Fibroblast of lung (primary cell): ENCODE results near the gene RIIAD1.

Source experiments
- EZH2 ChIP-seq: IDR thresholded peaks from 2 replicates; pipeline ENCODE4 v1.5.1; 2012; ENCODE audit warnings: low read length, control low read depth, mild to moderate bottlenecking; ENCODE audit errors: missing control alignments
- TF ChIP-seq, protein P1 (sequence below), 2 donors: IDR thresholded peaks in 1 of 2; conservative IDR thresholded peaks in 1 of 2; 1 replicate in 1 of 2; 2 replicates in 1 of 2; pipeline ENCODE4 v1.5.1; 2011 to 2012; ENCODE audit warnings: low read length in 2 of 2, control low read depth in 1 of 2, inconsistent platforms in 1 of 2, low read depth in 1 of 2, mild to moderate bottlenecking in 1 of 2

DNA sequence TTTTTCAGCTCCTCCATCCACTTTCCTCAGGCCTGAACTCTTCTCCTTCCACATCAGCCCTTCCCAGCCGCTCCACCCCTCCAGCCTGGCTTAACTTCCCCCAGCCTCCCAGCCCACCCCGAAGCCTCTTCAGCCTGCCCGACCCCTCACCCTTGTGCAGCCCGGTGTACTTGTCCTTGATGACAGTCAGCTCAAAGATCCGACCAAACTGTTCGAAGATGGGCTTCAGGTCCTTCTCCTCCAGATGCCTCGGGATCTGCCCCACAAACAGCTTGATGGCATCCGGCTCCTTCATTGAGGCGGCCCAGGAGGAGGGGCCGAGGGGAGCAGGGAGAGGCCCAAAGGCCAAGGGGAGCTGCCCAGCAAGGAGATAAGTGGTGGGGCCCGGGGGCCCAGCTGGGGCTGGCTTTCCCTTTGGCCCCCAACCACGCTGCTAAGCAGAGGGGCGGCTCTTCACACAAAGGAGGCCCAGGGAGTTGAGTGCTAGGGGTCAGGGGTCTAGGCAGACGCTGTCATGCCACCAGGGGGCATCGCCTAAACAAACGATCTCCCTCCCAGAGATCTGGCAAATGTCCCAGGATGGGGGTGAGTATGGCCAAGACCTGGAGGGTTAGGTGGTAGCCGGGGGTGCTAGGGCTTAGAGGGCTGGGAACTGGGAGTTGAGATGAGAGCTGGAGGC, 5.5 kb upstream of the RIIAD1 start:
- TF ChIP-seq, protein P1, sequence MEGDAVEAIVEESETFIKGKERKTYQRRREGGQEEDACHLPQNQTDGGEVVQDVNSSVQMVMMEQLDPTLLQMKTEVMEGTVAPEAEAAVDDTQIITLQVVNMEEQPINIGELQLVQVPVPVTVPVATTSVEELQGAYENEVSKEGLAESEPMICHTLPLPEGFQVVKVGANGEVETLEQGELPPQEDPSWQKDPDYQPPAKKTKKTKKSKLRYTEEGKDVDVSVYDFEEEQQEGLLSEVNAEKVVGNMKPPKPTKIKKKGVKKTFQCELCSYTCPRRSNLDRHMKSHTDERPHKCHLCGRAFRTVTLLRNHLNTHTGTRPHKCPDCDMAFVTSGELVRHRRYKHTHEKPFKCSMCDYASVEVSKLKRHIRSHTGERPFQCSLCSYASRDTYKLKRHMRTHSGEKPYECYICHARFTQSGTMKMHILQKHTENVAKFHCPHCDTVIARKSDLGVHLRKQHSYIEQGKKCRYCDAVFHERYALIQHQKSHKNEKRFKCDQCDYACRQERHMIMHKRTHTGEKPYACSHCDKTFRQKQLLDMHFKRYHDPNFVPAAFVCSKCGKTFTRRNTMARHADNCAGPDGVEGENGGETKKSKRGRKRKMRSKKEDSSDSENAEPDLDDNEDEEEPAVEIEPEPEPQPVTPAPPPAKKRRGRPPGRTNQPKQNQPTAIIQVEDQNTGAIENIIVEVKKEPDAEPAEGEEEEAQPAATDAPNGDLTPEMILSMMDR (conservative IDR thresholded peaks at IDR 0.05 in 1 of 2, IDR thresholded peaks at IDR 0.05 in 1 of 2; ENCODE audit: low read depth in 1 of 2, low read length in 2 of 2) = peak in 1 of 2 donors; percentile 9
- no peak for TF ChIP-seq EZH2
